HG03196 (cell line): ENCODE data around the gene ARHGDIA.

ENCODE experiments used
- ATAC-seq: cut with Tn5 transposase; IDR thresholded peaks from one replicate; pipeline ENCODE4 v1.9.1; 2021; ENCODE audit not compliant: unreplicated experiment

The ARHGDIA gene

GRCh38 chr17:81906476-81907218 lies 35.5 kb upstream of the ARHGDIA start:
- no peak for ATAC-seq

GRCh38 chr17:81905993-81906392 lies 34.9 kb upstream of the ARHGDIA start:
- ATAC-seq = no peak

GRCh38 chr17:81905424-81905875 lies 34.3 kb upstream of the ARHGDIA start:
- ATAC-seq = no peak

- ATAC-seq = no peak
Measured at GRCh38 chr17:81904600-81905423, 33.7 kb upstream of the ARHGDIA start.

- ATAC-seq = no peak
Measured at GRCh38 chr17:81903896-81904599, 32.9 kb upstream of the ARHGDIA start.

GRCh38 chr17:81903415-81903831 lies 32.3 kb upstream of the ARHGDIA start:
- no peak for ATAC-seq

GRCh38 chr17:81902653-81903414 lies 31.7 kb upstream of the ARHGDIA start:
- ATAC-seq = no peak

GRCh38 chr17:81902023-81902652 lies 31.0 kb upstream of the ARHGDIA start, which contains the start of gene NPB:
TSS of gene NPB (plus strand) at chr17:81902238. CDS start at chr17:81902278, 40 bp downstream.
- ATAC-seq = no peak

GRCh38 chr17:81901167-81902022 lies 30.3 kb upstream of the ARHGDIA start:
- no peak for ATAC-seq

- ATAC-seq = no peak
Measured at GRCh38 chr17:81900181-81900820, 29.2 kb upstream of the ARHGDIA start.

GRCh38 chr17:81899514-81900166 lies 28.5 kb upstream of the ARHGDIA start:
- no peak for ATAC-seq

GRCh38 chr17:81898885-81899284 lies 27.7 kb upstream of the ARHGDIA start:
- no peak for ATAC-seq

- ATAC-seq = no peak
Measured at GRCh38 chr17:81898029-81898866, 27.1 kb upstream of the ARHGDIA start.

GRCh38 chr17:81895400-81895799 lies 24.3 kb upstream of the ARHGDIA start:
- no peak for ATAC-seq

GRCh38 chr17:81891303-81891552 lies 20.1 kb upstream of the ARHGDIA start:
- ATAC-seq = no peak

- peak; percentile 16 for ATAC-seq
Measured at GRCh38 chr17:81890447-81891302, 19.5 kb upstream of the ARHGDIA start.

- ATAC-seq = no peak
Measured at GRCh38 chr17:81889602-81890001, 18.5 kb upstream of the ARHGDIA start.
